DLD1 (cell line): ENCODE measurements around the gene HNF1A.
"Not testable (repeated sequence)": the region's sequence is repeated elsewhere in the genome, so short reads cannot be mapped to it uniquely, and the experiment has no call there.

Experiments
- in situ Hi-C: cut with HindIII; loops from 2 replicates; pipeline ENCODE4 v1.10.0; 2017; ENCODE audit warnings: low sequenced_read_pairs

Gene HNF1A

GRCh38 chr12:120978296-120979219 is at the start of gene HNF1A:
TSS of gene HNF1A (plus strand) at chr12:120978543. CDS start at chr12:120978769, 226 bp downstream.
- in situ Hi-C loops, result no loop called here

- in situ Hi-C loops, result no loop called here
Observed at GRCh38 chr12:120928864-120929652, 49.3 kb upstream of the HNF1A start.

GRCh38 chr12:120930032-120930431 is 48.3 kb upstream of the HNF1A start:
- in situ Hi-C loops, result no loop called here

GRCh38 chr12:120932058-120932457 is 46.3 kb upstream of the HNF1A start:
- in situ Hi-C loops, result no loop called here

GRCh38 chr12:120932956-120933526 is 45.3 kb upstream of the HNF1A start:
- in situ Hi-C loops, result no loop called here

GRCh38 chr12:120933786-120934185 is 44.6 kb upstream of the HNF1A start:
- in situ Hi-C loops, result no loop called here

GRCh38 chr12:120936197-120936596 is 42.1 kb upstream of the HNF1A start:
- in situ Hi-C loops, result no loop called here

GRCh38 chr12:120938496-120938895 is 39.8 kb upstream of the HNF1A start:
- in situ Hi-C loops, result no loop called here

GRCh38 chr12:120939523-120939922 is 38.8 kb upstream of the HNF1A start:
- in situ Hi-C loops, result no loop called here

- in situ Hi-C loops, result no loop called here
Observed at GRCh38 chr12:120940006-120940405, 38.3 kb upstream of the HNF1A start.

GRCh38 chr12:120940799-120941198 is 37.5 kb upstream of the HNF1A start:
- in situ Hi-C loops, result no loop called here

- in situ Hi-C loops, result no loop called here
Observed at GRCh38 chr12:120941412-120941811, 36.9 kb upstream of the HNF1A start.

GRCh38 chr12:120941846-120942405 is 36.4 kb upstream of the HNF1A start:
- in situ Hi-C loops, result no loop called here

- in situ Hi-C loops, result no loop called here
Observed at GRCh38 chr12:120943482-120943881, 34.9 kb upstream of the HNF1A start.

GRCh38 chr12:120944645-120945217 is 33.6 kb upstream of the HNF1A start:
- in situ Hi-C loops, result no loop called here

- in situ Hi-C loops, result not testable (repeated sequence)
Observed at GRCh38 chr12:120945516-120945915, 32.8 kb upstream of the HNF1A start.

GRCh38 chr12:120950260-120950799 is 28.0 kb upstream of the HNF1A start:
- in situ Hi-C loops, result not testable (repeated sequence)

GRCh38 chr12:120950807-120951206 is 27.5 kb upstream of the HNF1A start:
- in situ Hi-C loops, result no loop called here

GRCh38 chr12:120955232-120955631 is 23.1 kb upstream of the HNF1A start:
- in situ Hi-C loops, result no loop called here

GRCh38 chr12:120956579-120957300 is 21.6 kb upstream of the HNF1A start:
- in situ Hi-C loops, result no loop called here
